Smooth muscle cell of the umbilical artery (primary cell): ENCODE data around the gene KLLN. TPM values are rescaled to one million over a fixed set of nuclear protein-coding genes. Genes with fewer than 3 reads are reported as not detected.

Source experiments
- total RNA-seq: library from RNA; depleted of rRNA; stranded (reverse); fragments of >200 nt; gene quantifications from 2 replicates; pipeline ENCODE4 v1.2.3, GENCODE V29; 2014

Gene KLLN, protein sequence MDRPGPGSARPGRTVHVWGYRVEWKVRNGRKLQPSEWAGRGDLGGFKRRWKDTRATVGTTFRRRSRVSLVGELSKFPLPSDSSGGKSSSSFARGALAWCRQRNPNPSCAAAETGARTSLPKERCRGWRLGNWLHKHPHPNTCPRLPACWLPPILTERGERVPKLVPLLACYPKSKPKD
- total RNA-seq, result 0.42 and 0.59 TPM in 2 replicates

DNA sequence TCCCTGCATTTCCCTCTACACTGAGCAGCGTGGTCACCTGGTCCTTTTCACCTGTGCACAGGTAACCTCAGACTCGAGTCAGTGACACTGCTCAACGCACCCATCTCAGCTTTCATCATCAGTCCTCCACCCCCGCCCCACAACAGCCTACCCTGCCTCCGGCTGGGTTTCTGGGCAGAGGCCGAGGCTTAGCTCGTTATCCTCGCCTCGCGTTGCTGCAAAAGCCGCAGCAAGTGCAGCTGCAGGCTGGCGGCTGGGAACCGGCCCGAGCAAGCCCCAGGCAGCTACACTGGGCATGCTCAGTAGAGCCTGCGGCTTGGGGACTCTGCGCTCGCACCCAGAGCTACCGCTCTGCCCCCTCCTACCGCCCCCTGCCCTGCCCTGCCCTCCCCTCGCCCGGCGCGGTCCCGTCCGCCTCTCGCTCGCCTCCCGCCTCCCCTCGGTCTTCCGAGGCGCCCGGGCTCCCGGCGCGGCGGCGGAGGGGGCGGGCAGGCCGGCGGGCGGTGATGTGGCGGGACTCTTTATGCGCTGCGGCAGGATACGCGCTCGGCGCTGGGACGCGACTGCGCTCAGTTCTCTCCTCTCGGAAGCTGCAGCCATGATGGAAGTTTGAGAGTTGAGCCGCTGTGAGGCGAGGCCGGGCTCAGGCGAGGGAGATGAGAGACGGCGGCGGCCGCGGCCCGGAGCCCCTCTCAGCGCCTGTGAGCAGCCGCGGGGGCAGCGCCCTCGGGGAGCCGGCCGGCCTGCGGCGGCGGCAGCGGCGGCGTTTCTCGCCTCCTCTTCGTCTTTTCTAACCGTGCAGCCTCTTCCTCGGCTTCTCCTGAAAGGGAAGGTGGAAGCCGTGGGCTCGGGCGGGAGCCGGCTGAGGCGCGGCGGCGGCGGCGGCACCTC lies at the start of gene KLLN, which contains the start of gene PTEN:
TSS of gene KLLN (minus strand) at position 481 of the 891 bp plus-strand sequence. CDS start 1,046 bp downstream, outside the sequence.
TSS of gene PTEN (plus strand) at position 573 of the 891 bp plus-strand sequence. CDS start 845 bp downstream, outside the sequence.

DNA sequence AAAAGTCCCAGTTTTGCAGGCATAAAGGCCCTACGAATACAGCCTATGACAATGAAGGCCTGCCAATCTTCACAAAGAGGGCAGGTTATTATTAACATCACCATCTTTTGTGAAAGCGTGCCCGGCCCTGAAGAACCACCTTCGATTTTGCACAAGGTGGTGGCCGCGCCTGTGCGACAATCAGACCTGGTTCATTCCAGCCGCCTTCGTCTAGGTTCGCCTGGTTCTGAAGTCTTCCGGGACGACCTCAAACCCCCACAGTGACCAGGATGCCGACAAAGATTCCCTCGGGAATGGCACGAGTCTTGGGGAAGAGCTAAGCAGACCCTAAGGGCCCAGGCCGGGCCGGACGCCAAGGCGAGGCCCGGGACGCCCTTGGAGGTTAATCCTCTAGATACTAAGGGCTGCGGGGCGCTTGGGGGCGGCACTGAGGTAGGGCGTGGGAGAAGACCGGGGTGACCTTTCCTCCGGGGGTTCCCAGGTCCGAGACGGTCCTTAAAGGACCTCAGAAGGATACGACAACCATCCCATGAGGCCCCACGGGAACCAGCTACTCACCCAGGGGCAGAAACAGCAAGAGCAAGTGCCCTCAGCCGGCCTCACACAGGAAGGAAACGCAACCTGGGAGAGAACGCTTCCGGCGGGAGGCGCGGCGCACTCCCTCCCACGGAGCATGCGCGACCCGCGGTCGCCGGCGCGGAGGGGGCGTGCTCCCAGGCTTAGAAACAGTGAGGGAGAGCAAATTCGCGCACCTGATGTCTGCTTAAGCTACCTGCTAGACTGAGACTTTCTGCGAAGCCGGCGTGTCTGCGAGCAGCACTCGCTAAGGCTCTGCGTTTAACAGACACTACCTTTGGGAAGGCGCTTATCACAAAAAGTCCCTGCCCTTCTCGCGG lies 45.5 kb downstream of the KLLN start, which contains the start of gene ATAD1:
TSS of gene ATAD1 (minus strand) at position 618 of the 896 bp plus-strand sequence. CDS start 3,627 bp downstream, outside the sequence.

Other genes with a start within 250 kb of the KLLN start
- 149 and 233 TPM in 2 replicates for gene PAPSS2, start 203.7 kb downstream of the KLLN start, total RNA-seq
- 47.8 and 50.7 TPM in 2 replicates for gene ATAD1, start 45.3 kb downstream of the KLLN start, total RNA-seq
- gene PTEN, start 92 bp upstream of the KLLN start, total RNA-seq, result 101 and 106 TPM in 2 replicates